ENCODE results near the gene CAMK4.

DNA sequence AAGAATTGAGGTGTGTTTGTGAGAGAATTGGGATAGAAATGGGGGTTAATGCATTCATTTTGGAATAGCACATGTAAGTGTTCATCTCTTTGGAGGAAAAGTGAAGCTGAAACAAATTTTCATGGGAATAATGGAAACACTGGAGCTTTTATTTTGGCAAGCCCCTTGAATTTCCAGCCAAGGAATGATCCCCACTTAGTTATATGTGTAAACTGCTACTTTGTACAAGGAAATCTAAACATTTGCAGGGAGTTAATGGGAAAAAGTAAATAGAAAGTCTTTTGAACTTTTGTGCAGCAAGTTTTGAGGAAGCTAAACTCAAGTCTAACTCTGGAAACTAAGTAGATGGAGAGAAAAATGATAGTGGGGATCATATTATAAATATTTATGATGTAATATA, 44.1 kb downstream of the CAMK4 start:
- TF ChIP-seq, protein P1, sequence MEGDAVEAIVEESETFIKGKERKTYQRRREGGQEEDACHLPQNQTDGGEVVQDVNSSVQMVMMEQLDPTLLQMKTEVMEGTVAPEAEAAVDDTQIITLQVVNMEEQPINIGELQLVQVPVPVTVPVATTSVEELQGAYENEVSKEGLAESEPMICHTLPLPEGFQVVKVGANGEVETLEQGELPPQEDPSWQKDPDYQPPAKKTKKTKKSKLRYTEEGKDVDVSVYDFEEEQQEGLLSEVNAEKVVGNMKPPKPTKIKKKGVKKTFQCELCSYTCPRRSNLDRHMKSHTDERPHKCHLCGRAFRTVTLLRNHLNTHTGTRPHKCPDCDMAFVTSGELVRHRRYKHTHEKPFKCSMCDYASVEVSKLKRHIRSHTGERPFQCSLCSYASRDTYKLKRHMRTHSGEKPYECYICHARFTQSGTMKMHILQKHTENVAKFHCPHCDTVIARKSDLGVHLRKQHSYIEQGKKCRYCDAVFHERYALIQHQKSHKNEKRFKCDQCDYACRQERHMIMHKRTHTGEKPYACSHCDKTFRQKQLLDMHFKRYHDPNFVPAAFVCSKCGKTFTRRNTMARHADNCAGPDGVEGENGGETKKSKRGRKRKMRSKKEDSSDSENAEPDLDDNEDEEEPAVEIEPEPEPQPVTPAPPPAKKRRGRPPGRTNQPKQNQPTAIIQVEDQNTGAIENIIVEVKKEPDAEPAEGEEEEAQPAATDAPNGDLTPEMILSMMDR (IDR thresholded peaks at IDR 0.05; ENCODE audit: insufficient read depth, low read length): no peak
- TF ChIP-seq GABPA (IDR thresholded peaks at IDR 0.05; ENCODE audit: low read depth) (no peak), SPI1 (IDR thresholded peaks at IDR 0.05; ENCODE audit: borderline replicate concordance, low read depth) (no peak), POLR2AphosphoS5 (IDR thresholded peaks at IDR 0.05; ENCODE audit: low read depth) (no peak)

Data from HL-60 (cell line).